Epithelial cell of esophagus (primary cell): Measurements from ENCODE around the gene AKAP10.
"Not testable (repeated sequence)": the region's sequence is repeated elsewhere in the genome, so short reads cannot be mapped to it uniquely, and the experiment has no call there.

Experiments
- DNase-seq: peaks from one replicate; pipeline ENCODE4 v3.0.0; 2010; ENCODE audit warnings: low read depth
- H3K4me3 ChIP-seq: 2 replicates; pipeline ENCODE4 v1.5.1; 2011; ENCODE audit warnings: mild to moderate bottlenecking, low read length, control low read depth
- CTCF ChIP-seq: IDR thresholded peaks from 2 replicates; pipeline ENCODE4 v1.5.1; 2011; ENCODE audit warnings: low read depth, mild to moderate bottlenecking, low read length, control low read depth, inconsistent platforms; ENCODE audit not compliant: insufficient read depth; ENCODE audit errors: missing control alignments

Gene AKAP10

GRCh38 chr17:19975601-19976000 is 2.0 kb downstream of the AKAP10 start:
- no peak for DNase-seq
- no peak for TF ChIP-seq CTCF
- no peak overlapping the region for H3K4me3 ChIP-seq

- no peak for DNase-seq
- TF ChIP-seq CTCF: no peak
- no peak overlapping the region for H3K4me3 ChIP-seq
Observed at GRCh38 chr17:19973156-19973555, 4.5 kb downstream of the AKAP10 start.

- not testable (repeated sequence) for DNase-seq, H3K4me3 ChIP-seq
Observed at GRCh38 chr17:19962954-19963353, 14.7 kb downstream of the AKAP10 start.

- no peak overlapping the region for H3K4me3 ChIP-seq
- no peak for TF ChIP-seq CTCF
- DNase-seq: peak; percentile 71
Observed at GRCh38 chr17:19958023-19958422, 19.6 kb downstream of the AKAP10 start.

- no peak for DNase-seq
- H3K4me3 ChIP-seq: no peak overlapping the region
- no peak for TF ChIP-seq CTCF
Observed at GRCh38 chr17:19955099-19955498, 22.5 kb downstream of the AKAP10 start.

- DNase-seq, H3K4me3 ChIP-seq: not testable (repeated sequence)
Observed at GRCh38 chr17:19951411-19951810, 26.2 kb downstream of the AKAP10 start.

GRCh38 chr17:19950624-19951195 is 26.9 kb downstream of the AKAP10 start:
- DNase-seq, H3K4me3 ChIP-seq: not testable (repeated sequence)

GRCh38 chr17:19948116-19948943 is 29.3 kb downstream of the AKAP10 start:
- DNase-seq: no peak

More at GRCh38 chr17:19948116-19948943, 29.3 kb downstream of the AKAP10 start:
- TF ChIP-seq CTCF: no peak
- H3K4me3 ChIP-seq: no peak overlapping the region
